Hindlimb muscle (tissue), 1 donor: ENCODE measurements around the gene SERPINB6. TPM values are rescaled to one million over a fixed set of nuclear protein-coding genes. Genes with fewer than 3 reads are reported as not detected.
A peak's percentile ranks its signal among the peaks of the same experiment; 100 is the strongest.
"Not testable (repeated sequence)": the region's sequence is repeated elsewhere in the genome, so short reads cannot be mapped to it uniquely, and the experiment has no call there.

Experiments
- DNase-seq: peaks from one replicate; pipeline ENCODE4 v3.0.0-alpha.2; 2013
- polyA plus RNA-seq: library from polyadenylated mRNA; unstranded; fragments of 120-200 nt; gene quantifications from one replicate; pipeline ENCODE4 v1.2.1, GENCODE V29; 2013; ENCODE audit not compliant: insufficient read length

SERPINB6 gene
- polyA plus RNA-seq, 1 donor, result 91.7 TPM

DNA sequence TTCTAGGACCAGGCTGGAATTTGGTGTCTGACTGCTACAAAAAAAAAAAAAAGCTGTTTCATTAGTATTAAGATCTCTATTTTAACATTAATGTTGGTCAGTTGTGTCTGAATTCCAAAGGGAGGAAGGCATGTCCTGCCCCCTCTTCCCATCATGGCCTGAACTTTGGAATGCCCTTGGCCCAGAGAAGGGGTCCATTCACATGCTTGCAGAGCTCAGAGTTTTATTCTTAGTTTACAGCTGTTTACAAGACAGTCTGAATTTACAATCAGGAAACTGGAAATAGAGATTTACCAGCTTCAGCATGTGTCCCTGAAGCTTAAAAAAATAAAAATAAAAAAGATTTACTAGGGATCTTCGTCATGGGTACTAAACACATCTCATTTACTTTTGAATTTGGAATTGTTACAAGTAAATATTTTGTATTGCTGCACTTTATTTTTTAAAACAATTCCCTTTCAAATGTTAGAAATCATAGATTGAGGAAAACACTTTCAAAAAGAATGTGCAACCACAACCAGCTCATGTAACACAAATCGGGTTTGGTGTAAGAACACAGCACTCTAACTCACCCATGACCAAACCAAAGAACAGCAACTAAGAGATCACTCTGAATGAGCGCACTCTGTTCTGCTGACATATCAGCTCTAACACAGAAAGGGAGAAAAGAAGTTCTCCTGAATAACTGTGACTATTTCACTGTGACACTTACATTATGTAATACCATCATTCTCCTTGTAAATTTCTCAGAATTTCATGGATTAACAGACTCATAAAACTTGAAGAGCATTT is 6.6 kb upstream of the SERPINB6 start:
- DNase-seq, result no peak

DNA sequence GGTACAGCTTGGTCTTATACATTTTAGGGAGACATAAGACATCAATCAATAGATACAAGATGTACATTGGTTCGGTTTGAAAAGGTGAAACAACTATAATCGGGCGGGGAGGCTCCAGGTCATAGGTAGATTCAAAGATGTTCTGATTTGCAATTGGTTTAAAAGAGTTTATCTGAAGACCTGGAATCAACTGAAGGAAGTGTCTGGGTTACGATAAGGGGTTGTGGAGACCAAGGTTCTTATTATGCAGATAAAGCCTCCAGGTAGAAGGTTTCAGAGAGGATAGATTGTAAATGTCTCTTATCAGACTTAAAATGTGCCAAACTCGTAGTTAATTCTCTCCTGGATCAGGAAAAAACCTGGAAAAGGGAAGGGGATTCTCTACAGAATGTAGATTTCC is 5.9 kb upstream of the SERPINB6 start:
- DNase-seq, result no peak

DNA sequence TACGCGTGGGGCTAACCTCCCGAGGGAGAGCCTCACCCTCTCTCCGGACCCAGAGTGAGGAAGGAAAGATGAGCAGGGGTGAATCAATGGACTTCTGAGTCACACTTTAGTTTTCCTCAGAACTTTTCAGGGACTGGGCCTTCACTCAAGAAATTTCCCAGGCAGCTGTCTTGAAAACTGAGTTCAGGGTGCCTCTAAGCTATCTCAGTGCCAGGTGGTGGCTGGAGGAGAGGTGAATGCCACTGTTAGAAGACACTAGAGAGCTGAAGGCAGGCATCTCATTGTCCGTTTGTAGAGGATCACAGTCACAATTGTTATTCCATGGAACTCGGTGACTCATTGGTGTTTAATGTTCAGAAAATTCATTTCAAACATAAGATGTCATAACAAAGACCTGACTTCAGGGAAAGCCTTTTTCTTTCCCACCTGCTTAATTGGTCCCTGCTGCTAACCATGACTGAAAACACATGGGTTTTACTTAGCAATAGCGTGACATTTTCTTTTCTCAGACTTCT is 5.3 kb upstream of the SERPINB6 start:
- DNase-seq, result no peak

DNA sequence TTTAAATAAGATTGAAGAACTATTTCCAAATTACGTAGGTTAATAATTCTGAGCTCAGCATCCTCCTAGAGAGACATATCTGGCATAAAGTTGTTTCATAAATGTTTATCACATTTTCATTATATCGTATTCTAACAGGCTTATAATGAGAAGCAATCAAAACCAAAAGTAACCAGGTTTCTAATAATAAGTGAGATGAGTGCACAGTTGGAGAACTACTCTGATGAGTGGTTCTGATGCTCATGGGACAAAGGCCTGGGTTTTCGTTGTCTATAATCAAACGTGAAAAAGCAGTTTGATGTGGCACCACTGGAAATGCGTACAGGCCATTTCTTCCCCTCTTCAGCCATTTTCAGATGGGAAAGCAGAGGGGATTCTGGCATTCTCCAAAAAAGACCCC is 4.7 kb upstream of the SERPINB6 start:
- DNase-seq, result no peak

DNA sequence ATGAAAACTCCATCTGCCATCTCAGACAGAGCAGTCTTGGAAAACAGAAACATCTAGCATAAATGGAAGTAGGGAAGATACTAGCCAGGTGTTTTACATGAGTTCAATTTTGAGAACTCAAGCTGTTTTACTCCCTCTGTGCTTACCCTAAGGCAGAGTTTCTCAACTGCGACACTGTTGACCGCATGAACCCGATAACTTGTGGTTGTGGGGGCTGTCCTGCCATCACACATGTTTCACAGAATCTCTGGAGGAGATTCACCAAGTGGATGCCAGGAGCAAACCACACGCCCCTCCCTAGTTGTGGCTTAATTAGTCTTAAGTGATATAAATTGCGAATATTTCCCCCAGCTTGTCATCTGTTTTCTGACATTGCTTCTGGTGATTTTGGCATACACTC is 2.3 kb upstream of the SERPINB6 start:
- no peak for DNase-seq

DNA sequence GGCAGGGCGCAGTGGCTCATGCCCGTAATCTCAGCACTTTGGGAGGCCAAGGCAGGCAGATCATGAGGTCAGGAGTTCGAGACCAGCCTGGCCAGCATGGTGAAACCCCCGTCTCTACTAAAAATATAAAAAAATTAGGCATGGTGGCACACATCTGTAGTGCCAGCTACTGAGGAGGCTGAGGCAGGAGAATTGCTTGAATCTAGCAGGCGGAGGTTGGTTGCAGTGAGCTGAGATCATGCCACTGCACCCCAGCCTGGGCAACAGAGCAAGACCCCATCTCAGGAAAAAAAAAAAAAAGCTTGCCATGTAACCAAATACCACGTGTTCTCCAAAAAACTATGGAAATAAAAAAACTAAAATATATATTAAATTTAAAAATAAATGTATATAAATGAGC is 1.8 kb upstream of the SERPINB6 start:
- not testable (repeated sequence) for DNase-seq

DNA sequence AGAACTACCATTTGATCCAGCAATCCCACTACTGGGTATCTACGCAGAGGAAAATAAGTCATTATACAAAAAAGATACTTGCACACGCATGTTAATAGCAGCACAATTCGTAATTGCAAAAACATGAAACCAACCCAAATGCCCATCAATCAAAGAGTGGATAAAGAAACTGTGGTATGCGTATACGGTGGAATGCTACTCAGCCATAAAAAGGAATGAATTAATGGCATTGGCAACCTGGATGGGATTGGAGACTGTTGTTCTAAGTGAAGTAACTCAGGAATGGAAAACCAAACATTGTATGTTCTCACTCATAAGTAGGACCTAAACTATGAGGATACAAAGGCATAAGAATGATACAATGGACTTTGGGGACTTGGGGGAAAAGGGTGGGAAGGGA is 1.3 kb upstream of the SERPINB6 start:
- not testable (repeated sequence) for DNase-seq

DNA sequence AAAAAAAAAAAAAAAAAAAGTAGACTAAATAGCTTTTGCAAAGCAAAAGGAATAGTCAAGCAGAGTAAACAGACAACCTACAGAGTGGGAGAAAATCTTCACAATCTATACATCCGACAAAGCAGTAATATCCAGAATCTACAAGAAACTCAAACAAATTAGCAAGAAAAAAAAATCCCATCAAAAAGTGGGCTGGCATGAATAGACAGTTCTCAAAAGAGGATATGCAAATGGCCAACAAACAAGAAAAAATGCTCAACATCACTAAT is 786 bp upstream of the SERPINB6 start:
- not testable (repeated sequence) for DNase-seq

DNA sequence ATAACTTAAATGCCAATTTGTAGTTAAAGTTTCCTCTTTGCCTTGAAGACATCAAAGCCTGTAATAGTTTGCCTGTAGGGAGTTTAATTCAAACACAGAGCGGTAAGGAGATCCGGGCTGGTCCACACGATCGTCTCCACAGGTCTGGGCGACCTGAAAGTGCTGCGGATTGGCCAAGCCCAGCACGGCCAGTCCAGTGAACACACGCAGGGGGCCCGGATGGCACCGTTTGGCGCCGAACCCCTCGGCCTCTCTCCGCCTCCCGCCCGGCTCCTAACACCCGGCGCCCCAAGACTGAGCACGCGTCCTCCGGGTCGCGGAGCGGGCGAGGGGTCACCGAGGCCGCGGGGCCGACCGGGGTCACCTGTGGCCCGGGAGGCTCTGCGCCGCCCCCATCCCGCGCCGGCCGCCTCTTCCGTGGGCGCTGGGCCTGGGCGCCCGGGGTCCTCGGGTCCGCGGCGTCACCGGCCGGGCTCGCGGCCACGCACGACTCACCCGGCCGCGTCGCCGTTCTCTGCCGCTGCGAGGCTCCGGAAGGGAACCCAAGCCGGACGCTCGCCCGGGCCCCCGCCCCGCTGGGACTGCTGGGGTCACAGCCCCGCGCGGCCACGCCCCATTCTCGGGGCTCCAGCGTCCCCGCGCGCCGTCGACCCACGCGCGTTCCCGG is 481 bp downstream of the SERPINB6 start:
- DNase-seq, result peak; percentile 70

DNA sequence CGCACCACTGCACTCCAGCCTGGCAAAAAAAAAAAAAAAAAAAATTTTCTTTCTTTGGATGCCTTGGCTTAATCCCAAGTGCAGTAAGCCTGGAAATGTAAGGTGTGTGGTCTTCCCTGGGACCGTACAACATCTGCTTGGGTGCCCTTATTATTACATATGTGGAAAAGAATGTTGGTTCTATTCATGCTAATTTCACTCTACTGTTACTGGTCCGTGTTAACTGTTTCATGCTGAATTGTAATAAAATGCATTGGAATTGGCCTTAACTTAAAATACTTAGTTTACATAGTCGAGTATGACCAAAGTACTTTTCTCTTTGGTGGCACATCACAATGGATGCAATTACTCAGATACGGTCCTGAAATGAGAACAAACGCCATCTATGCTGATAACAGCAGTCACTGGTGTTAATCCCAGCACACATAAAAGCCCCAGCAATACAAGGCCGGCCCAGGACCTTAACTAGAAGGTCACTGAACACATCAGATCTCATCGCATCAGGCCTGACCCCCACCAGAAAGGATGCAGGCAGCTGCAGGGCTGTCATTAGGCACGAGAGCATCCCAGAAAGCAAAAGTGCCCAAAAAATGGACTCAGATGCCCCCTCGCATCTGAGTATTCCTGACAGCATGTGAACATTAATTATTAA is 1.2 kb downstream of the SERPINB6 start:
- DNase-seq, result no peak

DNA sequence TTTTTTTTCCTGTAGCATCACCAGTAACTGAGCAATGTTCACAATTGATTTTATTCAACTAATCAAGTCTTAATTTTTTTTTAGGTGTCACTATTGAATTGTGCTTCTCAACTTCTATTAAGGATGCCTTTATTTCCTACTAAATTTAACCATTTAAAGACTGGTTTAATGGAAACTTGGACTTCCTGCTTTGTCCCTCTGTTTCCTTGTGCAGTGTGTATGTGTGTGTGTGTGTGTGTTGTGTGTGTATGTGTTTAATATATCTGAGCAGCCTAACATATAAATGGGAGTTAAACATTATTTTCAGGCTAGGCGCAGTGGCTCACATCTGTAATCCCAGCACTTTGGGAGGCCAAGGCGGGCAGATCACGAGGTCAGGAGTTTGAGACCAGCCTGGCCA is 1.8 kb downstream of the SERPINB6 start:
- no peak for DNase-seq

DNA sequence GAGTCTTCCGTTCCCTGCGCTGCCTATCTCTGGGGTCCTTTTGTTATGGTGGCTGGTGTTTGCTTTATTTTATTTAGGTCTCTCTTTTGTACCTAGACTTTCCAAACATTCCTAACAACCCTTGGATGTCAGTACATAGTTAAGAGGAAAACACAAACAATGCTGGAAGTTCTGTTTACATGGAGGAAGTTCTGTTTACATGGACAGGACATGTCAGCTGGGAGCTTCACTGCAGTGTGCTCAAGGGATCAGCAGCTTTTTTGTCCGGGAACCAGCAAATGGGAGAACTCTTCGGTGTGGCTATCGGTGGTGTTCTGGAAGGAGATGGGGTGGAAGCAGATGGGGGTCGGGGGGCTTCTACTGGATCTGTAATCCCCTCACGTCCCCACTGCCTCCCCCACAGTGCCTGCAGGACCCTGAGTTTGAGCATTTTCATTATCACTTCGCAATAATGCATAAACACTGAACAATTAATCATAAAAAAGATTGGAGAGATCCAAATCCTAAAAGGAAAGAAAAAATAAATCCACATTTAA is 2.7 kb downstream of the SERPINB6 start:
- DNase-seq, result no peak

DNA sequence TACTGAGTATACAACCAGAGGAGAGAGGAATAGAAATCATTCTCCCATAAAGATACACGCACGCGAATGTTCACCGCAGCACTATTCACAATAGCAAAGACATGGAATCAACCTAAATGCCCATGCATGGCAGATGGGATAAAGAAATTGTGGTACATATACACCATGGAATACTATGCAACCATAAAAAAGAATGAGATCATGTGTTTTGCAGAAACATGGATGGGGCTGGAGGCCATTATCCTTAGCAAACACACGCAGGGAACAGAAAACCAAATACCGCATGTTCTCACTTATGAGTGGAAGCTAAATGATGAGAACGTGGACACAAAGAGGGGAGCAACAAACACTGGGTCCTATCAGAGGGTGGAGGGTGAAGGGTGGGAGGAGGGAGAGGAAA is 3.4 kb downstream of the SERPINB6 start:
- DNase-seq, result no peak

DNA sequence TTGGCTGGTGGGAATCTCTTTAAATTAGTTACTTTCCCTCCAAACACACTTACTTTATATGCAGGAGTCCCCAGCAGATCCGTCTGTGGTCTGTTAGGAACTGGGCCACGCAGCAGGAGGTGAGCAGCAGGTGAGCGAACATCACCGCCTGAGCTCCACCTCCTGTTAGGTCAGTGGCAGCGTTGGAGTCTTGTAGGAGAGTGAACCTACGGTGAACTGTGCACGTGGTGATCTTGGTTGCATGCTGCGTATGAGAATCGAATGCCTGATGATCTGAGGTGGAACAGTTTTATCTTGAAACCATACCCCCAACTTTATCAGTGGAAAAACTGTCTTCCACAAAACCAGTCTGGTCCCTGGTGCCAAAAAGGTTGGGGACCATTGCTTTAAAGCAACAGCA is 5.0 kb downstream of the SERPINB6 start:
- no peak for DNase-seq

DNA sequence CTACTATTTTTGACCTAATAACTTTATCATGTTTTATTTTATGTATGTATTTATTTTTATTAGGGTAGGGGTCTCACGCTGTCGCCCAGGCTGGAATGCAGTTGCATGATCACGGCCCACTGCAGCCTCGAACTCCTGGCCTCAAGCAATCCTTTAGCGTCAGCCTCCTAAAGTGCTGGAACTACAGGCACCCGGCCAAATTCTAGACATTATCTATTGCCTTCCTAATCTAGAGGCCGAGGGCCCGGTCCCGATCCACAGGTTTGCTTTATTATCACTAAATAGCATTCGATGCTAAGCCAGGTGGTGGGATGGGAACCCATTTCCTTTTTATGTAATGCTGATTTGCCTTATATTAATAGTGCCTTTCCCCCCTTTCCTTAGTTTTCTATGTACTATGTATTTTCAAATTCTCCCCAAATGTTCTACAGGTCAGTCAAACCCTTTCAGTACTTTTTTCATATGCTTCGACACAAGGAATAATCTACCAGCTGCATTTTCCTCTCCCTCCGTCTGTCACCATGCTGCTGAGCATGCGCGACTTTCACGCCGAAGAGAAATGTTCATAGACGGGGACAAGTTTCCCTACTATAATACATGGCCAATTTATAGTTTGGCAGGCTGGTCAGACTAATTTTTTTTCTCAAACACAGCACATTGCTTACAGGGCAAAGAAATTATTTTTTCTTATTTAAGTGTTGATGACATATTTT is 6.4 kb downstream of the SERPINB6 start:
- DNase-seq, result no peak

DNA sequence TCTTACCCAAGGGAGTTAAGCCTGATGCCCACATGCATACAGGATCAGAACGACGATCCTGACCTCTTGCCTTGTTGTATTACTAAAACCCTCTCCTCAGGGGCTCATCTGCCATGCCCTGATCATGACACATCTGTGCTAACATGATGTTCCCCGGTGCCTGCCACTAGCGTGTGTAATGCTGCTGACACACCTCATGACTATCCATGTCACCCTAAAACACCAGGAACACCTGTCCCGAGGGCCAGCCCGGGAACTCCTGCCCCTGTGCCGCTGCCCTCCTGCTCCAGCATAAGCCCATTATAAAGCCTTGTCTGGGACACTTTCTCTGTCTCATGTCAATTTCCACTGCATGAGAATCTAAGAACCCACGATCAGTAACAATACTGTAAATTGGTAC is 7.6 kb downstream of the SERPINB6 start:
- DNase-seq, result no peak

DNA sequence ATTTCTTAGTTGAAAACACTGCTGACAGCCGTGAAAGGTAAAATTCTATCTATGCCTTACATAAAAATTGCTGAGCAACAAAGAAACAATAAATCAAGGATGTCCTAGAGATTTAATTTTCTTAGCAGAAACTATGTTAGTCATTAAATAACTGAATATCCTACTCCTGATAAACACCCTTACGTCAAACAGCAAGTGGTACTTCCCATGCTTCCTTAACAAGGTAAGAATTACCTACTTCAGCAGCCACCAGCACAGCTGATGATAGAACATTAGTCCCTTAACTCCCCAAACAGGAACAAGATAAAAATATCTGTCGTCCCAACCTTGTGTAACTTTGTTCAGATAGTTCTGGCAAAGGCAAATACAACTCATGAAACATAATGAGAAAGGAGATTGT is 8.7 kb downstream of the SERPINB6 start:
- DNase-seq, result no peak

DNA sequence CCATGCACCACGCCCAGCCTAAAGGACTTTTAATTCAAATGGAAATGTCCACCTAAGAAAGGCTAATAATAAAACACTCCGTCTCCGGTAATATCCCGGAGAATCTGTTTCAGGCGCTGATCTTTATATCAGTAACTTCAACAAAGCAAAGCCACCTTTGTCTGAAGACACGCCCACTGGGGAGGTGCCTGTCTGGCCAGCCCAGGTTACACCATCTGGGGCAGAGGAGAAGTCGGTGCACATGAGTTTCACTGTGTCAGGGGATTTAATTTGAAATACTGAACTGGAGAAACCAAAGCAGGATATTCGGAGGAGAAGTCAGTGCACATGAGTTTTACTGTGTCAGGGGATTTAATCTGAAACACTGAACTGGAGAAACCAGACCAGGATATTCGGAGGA is 9.4 kb downstream of the SERPINB6 start:
- DNase-seq, result no peak

DNA sequence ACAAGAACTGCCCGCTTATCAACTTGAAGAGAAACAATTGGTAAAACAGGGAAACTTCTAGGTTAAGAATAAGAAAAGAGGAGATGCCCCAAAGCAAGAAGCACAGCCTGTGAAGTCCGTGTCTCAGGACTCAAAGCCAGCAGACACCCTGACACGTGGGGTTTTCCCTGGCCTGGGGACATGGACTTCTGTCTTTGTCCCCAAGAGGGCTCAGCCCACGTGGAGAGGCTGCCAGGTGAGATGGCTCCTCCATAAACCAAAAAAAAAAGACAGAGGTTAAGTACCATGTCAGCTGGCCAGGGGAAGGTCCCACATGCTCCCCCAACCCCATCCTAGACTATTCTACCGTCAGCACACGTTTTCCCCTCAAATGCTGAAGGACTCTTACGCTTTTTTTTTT is 9.9 kb downstream of the SERPINB6 start:
- DNase-seq, result no peak

DNA sequence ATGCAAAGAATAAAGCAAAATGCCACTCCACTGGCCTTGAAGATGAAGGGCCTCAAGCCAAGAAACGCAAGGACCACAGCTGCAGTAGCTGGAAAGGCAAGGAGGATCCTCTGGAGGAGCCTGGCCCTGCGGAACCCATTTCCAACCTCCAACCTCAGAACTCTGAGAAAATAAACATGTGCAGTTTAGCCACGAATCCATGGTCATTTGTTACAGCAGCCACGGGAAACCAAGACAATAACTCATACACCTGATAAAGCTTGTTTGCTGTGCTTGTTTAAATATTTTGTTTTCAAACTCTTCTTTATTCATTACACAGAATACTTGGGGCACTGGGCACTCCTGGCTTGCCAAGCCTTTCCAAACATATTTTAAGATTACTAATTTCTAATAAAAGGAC is 10.4 kb downstream of the SERPINB6 start:
- DNase-seq, result no peak

DNA sequence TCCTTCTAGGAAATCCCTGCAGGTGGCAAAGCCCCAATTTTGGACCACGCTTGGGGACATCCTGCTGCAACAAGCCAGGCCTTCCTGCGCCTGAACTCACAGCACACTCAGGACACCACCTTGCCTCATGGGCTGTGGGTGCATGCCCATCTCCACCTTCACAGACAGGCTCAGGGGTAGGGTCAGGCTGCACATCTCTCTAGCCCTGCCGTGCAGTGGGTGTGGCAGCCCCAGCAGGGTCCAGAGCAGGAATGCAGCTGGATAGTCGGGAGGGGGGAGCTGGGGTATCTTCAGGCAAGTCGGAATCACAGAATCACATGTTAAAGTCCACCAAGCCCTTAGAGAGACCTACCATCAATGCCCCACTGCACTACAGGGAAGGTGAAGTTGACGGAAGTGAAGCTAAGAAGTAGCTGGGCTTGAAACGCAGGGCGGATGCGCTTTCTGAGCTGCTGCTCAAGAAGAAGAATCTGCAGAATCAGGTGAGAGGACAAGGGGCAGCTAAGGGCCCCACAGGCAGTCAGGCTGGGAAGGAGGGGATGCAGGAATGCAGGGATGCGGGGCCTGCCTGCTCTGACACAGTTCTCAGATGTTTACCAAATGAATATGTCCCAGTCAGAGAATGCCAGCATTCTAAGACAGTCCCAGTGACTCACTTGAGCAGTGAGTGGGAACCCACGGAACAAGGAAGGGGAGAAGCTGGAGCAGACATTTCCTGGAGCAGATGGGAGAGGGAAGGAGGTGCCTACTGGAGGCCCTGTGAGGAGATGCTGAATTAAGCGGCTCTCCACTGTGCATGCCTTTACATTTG is 11.3 kb downstream of the SERPINB6 start:
- DNase-seq, result no peak

DNA sequence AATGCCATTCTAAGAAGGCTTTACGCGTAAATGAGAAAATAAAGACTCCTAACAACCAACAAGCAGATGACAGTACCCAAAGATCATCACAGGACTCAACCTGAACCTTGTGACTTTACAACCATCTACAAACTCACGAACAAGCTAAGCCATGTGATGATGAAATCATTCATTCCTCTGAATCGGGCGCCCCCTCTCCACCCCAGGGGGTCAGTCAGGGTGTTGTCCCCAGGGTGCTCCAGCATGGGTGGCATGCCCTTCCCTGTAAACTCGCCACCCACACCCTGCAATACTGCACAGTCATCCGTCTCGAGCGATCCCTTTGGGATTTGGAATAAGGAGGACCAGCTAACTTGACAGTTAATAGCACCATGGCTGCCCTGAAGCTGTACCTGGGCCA is 12.6 kb downstream of the SERPINB6 start:
- no peak for DNase-seq
